CD4-positive, alpha-beta T cell treated with Interleukin-6 for 4 hours (primary cell): Measurements from ENCODE around the gene HLA-DQA1.
"Not testable (repeated sequence)": the region's sequence is repeated elsewhere in the genome, so short reads cannot be mapped to it uniquely, and the experiment has no call there.

Experiments used
- DNase-seq: peaks from one replicate; pipeline ENCODE4 v3.0.0-alpha.2; 2020; ENCODE audit warnings: mixed read lengths

Gene HLA-DQA1

DNA sequence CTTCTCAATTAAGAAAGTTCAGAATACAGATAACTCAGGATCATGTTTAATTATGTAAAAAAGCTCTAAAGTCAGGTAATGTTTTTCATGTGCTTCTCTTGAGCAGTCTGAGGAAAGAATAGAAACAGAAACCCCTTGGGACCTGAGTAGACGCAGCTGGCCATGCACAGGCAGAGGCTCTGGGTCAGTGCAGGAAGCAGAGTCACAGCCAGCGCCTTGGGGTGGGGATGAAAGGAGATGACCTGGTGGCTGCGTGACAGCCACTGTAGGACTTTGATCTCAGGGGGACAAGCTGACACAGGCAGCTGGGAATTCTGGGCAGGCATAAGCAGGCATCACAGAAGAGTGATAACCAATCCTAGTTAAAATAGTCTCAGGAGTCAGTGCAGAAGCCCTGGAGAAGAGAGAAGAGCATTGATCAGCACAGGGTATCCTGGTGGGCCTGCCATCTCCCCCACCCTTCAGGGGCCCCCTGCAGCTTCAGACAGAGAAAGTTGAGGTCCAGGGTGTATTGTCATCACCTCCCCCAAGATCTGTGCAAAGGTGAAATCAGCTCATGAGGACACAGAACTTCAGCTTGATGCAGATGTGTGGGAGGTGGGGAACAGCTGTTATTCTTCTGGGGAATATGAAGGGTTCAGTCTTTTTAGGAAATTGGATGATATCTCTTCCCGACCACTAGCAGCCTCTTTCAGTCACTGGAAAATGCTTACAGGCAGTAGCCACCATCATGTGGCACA, 22.8 kb downstream of the HLA-DQA1 start:
- no peak for DNase-seq

DNA sequence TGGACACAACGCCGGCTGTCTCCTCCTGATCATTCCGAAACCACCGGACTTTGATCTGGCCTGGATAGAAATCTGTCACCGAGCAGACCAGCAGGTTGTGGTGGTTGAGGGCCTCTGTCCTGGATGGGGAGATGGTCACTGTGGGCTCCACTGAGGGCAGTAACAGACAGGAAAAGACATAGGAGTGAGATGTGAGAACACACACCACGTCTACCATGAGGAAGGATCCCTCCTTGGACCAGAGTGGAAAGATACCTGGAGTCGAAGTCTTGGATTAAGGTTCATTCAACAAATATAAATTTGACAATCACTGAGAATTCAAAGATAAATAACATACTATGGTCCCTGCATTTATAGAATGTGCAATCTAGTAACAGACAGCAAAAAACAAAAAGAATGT, 24.9 kb downstream of the HLA-DQA1 start:
- DNase-seq = no peak

DNA sequence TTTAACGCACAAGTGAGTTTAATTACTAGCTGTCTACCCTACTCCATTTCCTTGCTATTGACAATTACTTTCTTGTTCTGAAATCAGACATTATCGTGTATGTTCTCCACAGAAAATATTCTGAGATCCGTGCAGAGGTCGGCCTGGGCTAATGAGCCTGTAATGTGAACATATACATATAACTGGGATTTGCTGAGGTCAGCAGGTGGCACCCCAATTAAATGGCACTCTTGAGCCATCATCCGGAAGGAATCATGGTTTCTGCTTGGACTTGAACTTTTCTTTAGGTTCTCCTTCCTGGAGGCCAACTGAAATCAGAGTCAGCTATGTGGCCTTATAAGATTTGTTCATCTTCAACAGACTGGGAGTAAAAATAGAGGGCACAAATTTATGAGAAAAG, 25.6 kb downstream of the HLA-DQA1 start:
- DNase-seq = no peak

DNA sequence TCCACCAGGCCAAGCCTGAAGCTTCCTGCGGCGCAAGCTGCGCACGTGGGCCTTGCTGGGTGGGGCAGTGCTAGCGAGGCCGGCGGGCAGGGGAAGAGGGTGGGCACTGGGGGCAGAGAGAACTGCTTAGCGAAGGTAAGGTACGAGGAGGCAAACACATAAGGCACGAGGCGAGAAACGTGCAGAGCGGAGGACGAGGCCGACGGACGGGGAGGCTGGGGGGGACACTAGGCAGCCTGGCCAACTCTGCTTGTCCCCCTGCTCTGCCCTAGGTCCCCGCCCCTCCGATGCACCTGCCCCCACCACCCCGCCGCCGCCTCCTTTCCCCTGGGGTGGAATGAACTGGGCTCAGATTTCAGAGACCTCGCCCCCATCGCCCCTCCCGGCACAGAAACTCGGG, 27.1 kb downstream of the HLA-DQA1 start:
- DNase-seq = no peak

DNA sequence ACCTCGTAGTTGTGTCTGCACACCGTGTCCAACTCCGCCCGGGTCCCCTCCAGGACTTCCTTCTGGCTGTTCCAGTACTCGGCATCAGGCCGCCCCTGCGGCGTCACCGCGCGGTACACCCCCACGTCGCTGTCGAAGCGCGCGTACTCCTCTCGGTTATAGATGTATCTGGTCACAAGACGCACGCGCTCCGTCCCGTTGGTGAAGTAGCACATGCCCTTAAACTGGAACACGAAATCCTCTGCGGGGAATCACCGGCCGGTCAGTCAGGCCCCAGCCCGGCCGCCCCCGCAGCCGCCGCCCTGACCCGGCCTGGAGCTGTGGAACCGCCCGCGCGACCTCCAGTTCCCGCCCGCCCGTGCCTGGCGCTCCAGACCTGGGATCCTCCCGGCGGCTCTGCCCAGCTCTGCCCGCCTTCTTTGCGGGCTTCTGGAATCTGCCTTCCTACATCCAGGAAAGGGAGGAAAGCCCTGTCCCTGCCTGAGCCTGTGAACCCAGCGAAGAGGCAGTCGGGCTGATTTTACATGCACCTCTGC, 27.7 kb downstream of the HLA-DQA1 start:
- DNase-seq = peak; percentile 29

DNA sequence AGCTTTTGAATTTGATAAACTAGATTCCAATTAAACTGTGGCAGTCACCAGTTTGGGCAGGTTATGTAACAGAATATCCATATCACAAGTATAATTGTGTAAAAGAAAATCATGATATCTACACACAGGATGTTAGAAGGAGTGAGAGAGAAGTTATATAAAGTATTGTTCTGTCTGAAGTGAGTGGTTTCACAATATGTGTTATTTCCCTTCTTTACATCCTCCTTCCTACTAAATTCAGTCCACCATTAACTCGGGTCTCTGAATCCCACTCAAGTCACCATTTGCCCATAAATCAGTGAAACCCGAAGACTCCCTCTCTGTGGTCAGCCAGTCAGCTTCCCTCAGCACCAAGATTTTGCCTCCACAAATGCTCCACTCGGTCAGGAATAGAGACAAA, 28.5 kb downstream of the HLA-DQA1 start:
- no peak for DNase-seq

DNA sequence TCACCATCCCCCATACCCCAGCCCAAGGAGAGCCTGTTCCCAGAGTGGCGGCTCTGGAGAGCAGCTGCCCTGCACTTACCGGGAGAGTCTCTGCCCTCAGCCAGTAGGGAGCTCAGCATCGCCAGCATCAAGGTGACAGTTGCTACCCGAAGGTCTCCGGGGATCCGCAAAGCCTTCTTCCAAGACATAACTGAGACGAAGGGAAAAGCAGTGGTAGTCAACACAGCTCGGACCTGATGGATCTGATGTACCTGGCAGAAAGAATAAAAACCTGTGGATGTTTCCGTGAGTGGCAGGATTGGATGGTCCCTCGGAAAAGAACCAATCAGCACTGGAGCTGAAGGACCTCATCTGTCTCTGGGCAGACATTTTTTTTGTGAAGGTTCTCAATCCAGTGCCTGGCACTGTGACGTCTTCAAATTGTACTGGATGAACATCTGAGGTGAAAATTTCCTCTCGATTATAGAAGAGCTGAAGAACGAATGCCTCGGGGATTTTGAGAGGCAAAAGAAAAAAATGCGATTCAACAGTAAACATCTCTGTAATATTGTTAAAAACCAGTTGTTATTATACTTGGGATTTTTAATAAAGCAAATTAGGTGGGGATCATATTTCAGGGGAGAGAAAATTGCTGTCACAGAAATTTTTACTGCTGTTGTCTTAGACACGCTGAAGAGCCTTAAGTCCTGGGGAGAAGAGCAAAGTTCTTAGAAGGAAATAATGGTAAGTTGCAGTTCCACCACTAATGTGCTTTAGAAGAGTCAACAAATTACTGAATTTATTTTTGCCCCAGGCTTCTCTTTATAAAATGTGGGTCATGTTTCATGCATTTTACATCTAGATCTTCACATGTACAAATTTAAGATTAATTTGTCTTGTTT, 29.5 kb downstream of the HLA-DQA1 start, which contains the start of gene HLA-DQB1:
TSS of gene HLA-DQB1 (minus strand) at position 238 of the 881 bp plus-strand sequence. CDS start at position 188, 50 bp downstream.
- DNase-seq = peak; percentile 49

DNA sequence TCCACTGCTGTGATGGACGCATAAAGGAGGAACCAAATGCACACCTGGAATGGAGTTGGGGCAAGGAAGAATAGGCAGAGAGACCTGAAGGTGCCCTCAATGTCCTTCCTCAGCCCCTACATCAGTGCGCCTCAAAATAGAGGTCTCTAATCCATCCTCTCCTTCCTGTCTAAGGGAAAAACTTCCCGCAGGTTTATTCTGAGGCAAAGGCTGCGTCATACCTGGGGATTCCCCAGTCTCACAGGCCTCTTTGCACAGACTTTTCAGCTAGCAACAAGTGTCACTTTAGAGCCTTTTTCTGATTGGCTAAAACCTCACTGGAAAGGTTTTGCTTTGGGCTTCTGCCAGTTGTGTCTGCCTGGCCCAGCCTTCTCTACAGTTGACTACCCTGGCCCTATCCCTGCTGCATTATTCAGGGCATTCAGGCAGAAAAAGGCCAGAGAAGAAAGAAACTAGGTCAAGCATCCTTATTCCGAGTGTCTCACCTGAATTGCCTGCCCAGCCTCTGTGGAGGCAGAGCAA, 31.1 kb downstream of the HLA-DQA1 start:
- DNase-seq = no peak

DNA sequence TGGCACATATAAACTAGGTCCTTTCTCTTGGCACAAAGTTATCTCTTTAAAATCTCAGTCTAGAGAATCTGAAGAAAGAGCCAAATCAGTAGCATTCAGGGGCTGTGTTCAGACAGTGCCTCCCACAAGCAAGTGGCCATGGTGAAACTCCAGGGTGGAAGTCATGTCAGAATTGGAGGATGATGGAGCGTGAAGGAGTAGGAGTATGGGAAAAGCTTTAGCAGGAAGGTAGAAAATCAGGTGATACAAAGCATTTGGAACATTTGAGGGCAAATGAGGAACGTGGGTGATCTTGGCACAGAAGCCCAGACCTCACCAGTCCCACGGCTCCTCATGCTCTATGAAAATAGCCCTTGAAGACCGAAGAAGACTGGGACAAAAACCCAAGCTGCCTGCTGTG, 32.0 kb downstream of the HLA-DQA1 start:
- DNase-seq = no peak

DNA sequence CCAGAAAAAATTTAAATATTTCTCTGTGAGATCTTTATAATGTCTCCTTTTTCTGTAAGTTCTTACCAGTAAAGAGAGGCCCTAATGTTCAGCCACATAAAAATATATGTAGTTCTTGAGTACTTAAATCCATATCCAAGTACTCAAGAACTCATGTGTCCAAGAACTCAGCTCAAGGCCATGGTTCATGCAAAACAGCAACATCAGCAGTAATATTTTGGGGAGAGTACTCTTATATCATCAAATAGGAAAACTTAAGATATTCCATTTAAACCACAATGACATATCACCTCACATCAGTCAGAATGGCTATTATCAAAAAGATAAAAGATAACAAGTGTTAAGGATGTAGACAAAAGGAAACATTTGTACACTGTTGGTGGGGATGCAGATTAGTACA, 32.7 kb downstream of the HLA-DQA1 start:
- no peak for DNase-seq

DNA sequence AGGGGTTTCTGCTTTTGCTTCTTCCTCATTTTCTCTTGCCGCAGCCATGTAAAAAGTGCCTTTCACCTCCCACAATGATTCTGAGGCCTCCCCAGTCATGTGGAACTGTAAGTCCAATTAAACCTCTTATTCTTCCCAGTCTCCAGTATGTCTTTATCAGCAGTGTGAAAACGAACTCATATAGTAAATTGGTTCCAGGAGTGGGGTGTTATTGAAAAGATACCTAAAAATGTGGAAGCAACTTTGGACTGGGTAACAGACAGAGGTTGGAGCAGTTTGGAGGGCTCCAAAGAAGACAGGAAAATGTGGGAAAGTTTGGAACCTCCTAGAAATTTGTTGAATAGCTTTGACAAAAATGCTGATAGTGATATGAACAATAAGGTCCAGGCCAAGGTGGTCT, 34.7 kb downstream of the HLA-DQA1 start:
- DNase-seq = not testable (repeated sequence)

DNA sequence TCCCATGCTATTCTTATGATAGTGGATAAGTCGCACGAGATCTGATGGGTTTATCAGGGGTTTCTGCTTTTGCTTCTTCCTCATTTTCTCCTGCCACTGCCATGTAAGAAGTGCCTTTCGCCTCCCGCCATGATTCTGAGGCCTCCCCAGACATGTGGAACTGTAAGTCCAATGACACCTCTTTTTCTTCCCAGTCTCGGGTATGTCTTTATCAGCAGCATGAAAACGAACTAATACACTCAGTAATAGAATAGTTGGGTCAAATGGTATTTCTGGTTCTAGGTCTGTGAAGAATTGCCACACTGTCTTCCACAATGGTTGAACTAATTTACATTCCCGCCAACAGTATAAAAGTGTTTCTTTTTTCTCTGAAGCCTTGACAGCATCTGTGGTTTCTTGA, 36.9 kb downstream of the HLA-DQA1 start:
- not testable (repeated sequence) for DNase-seq

DNA sequence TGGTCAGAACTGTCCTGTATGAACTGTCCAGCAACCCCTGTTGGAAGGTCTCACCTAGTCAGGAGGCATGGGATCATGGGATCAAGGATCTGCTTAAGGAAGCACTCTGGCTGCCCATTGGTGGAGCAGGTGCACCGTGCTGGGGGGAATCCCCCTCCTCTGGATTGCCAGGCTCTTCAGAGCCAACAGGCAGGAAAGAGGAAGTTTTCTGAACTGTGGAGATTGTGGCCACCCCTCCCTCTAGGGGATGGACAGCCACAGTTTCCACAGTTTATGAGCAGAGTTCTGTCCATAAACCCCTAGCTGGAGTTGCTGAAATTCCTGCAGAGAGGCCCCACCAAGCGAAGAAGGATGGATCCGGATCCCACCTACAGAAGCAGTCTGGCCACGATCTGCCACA, 42.3 kb downstream of the HLA-DQA1 start:
- DNase-seq = no peak

DNA sequence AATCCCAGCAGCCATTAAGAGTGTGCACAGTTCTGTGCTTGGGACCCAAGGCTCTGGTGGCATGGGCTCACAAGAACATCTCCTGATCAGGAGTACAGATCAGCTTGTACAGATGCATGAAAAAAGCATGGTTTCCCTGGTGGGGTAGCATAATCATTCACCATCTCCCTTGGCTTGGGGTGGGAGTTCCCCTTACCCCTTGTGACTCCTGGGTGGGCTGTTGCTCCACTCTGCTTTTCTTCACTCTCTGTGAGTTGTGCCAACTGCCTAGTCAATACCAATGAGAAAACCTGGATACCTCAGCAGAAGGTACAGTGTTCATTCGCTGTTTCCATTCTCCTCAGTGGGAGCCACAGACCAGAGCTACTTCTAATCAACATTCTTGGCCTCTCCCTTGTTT, 42.8 kb downstream of the HLA-DQA1 start:
- DNase-seq = no peak

DNA sequence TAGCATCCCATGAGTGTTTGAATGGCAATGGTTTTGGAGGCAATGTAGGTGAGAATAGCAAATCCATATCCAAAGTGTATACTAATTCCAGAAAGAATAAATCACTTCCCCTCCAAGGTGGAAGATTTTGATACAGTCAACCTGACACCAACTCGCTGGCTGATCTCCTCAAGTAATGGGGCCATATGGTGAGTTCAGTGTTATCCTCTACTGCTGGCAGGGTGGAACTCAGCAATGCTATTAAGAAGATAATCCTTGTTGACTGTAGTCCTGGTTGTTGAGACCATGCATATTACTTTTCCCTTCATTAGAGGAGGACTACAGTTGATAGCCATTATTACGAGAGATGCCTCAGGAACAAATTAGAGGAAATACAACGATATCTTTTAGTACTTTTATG, 47.0 kb downstream of the HLA-DQA1 start:
- DNase-seq = no peak

DNA sequence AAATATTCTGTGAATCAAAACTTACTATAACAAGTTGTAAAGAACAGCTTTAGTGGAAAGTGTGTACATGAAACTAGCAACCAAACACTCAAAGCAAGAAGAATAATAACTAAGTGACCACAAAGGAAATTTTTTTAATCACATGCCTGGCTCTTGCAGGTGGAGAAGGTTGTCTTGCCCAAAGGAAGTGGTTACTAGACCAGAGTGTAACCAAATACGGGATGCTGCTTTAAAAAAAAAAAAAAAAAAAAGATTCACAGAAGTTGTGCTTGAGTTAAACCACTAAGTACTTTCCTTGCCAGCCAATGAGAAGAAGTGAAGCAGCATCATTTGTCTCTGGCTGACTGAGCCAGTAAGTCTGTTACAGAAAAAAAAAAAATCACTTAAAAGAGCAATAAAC, 48.4 kb downstream of the HLA-DQA1 start:
- DNase-seq = peak; percentile 38

DNA sequence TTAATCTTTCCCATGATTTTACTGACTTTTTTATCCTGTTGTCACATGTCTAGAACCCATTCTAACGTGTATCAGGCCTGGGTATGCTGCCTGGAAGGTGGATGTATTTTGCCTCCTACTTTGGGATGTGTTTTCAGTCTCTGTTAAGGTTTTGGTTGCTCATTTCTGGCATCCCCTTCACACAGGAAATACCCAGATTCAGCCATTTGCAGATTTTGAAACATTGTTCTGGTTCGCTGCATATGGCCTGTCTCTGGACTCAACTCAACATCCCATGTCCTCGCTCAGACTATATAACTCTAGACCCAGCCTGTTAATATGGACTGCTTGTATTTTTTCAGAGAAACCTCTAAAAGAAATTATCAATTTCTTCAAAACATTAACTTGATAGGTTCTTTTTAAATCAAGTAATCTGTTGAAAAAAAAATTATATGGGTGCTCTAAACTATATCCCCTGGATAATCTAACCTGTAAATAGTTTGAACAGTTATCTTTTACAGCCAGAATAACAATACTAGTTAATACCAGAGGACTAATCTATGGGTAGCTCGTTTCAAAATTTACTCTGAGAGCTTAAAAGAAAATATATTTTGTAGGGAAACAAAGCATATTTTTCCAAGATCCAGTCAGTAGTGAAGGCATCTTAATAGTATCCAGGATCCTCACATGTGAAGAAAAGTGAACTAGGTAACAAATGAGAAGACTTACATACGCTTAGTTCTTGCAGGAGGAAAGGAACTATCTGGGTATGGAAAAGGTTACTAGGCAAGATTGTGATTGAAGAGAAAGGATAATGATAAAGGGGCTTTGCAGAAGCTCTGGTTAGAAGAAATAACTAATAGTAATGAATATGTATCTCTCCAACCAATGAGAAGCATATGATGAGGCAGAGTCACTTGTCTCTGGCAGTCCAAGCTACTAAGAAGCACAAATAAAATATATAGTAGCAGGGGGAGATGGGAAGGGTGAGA, 52.6 kb downstream of the HLA-DQA1 start:
- no peak for DNase-seq

DNA sequence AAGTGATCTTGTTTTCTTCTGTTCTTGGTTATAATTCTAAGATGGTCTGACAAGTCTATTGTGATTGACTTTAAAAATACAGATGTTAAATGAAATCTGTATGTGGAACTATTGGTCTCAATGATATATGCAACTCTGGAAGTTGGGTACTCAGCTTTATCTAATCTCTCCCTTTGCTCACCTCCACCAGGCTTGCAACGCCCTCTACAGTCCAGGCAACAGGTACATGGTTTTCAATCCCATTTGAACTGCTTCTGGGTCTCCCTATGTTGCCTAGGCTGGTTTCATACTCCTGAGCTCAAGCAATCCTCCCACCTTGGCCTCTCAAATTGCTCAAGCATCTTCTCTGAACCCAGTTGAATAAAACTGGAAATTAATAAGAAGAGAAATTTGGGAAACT, 54.8 kb downstream of the HLA-DQA1 start:
- DNase-seq = peak; percentile 75
